ENCODE data around the gene QRFPR. TPM values are rescaled to one million over a fixed set of nuclear protein-coding genes. Genes with fewer than 3 reads are reported as not detected.

The QRFPR gene
- 0.16 and 0.63 TPM in 2 replicates for total RNA-seq

GRCh38 chr4:121380776-121381462 lies at the start of gene QRFPR:
Gene QRFPR, minus strand, starts transcription at chr4:121381018. Its CDS starts 371 bp downstream, at chr4:121380647.

Other genes starting within 250 kb of the QRFPR start
- gene TNIP3, start 216.7 kb downstream of the QRFPR start, total RNA-seq = 0.25 and 0.32 TPM in 2 replicates

Measured in bladder microvascular endothelial cell (primary cell).